Measurements from ENCODE around the gene IKBKE. TPM values are rescaled to one million over a fixed set of nuclear protein-coding genes. Genes with fewer than 3 reads are reported as not detected.

Gene IKBKE
- polyA plus RNA-seq, 1 donor from 2014 or later = not detected

GRCh38 chr1:206447792-206448191 lies 22.5 kb upstream of the IKBKE start:
- peaks cover 11% of the 10 kb centered on the region for H3K36me3 ChIP-seq (ENCODE audit: insufficient read depth, low read length)
- no peaks in the 10 kb centered on the region for H3K9me2 ChIP-seq (ENCODE audit: insufficient read depth, low read length)
- no peaks in the 10 kb centered on the region for H3K79me2 ChIP-seq (replicated peaks; ENCODE audit: insufficient read depth, low read length)
- H4K20me1 ChIP-seq (ENCODE audit: insufficient read depth) = no peaks in the 10 kb centered on the region
- TF ChIP-seq EP300 (conservative IDR thresholded peaks at IDR 0.05; ENCODE audit: poor library complexity, severe bottlenecking) (no peak), REST (IDR thresholded peaks at IDR 0.05; ENCODE audit: borderline replicate concordance) (no peak), CTCF (IDR thresholded peaks at IDR 0.05; ENCODE audit: poor library complexity, severe bottlenecking) (no peak), MXI1 (conservative IDR thresholded peaks at IDR 0.05; ENCODE audit: poor library complexity, severe bottlenecking) (no peak), RAD21 (conservative IDR thresholded peaks at IDR 0.05) (no peak), SMC3 (conservative IDR thresholded peaks at IDR 0.05; ENCODE audit: poor library complexity) (no peak), TAF1 (IDR thresholded peaks at IDR 0.05; ENCODE audit: low read depth) (no peak)
- no peak overlapping the region for H2AFZ ChIP-seq (ENCODE audit: low read depth, low read length)
- no peaks in the 10 kb centered on the region for H3K27me3 ChIP-seq (ENCODE audit: insufficient read depth, low read depth, low read length)
- H3K9ac ChIP-seq (ENCODE audit: low read length) = no peak overlapping the region
- no peaks in the 10 kb centered on the region for H3F3A ChIP-seq (ENCODE audit: insufficient read depth, low read length, poor library complexity, severe bottlenecking)
- no peak overlapping the region for H3K4me3 ChIP-seq (ENCODE audit: low read length)
- H3K4me2 ChIP-seq (ENCODE audit: low read length) = no peak overlapping the region
- no peaks in the 10 kb centered on the region for H3K9me3 ChIP-seq (ENCODE audit: low read length)
- no peak overlapping the region for H3K27ac ChIP-seq (ENCODE audit: low read length)

GRCh38 chr1:206448471-206448870 lies 21.8 kb upstream of the IKBKE start:
- Histone ChIP-seq H3K9ac (ENCODE audit: low read length) (no peak overlapping the region), H3K4me2 (ENCODE audit: low read length) (no peak overlapping the region), H3K4me3 (ENCODE audit: low read length) (no peak overlapping the region), H3K36me3 (ENCODE audit: insufficient read depth, low read length) (peaks cover 8% of the 10 kb centered on the region), H3K79me2 (replicated peaks; ENCODE audit: insufficient read depth, low read length) (no peaks in the 10 kb centered on the region), H3K27me3 (ENCODE audit: insufficient read depth, low read depth, low read length) (no peaks in the 10 kb centered on the region), H3F3A (ENCODE audit: insufficient read depth, low read length, poor library complexity, severe bottlenecking) (no peaks in the 10 kb centered on the region), H3K9me2 (ENCODE audit: insufficient read depth, low read length) (no peaks in the 10 kb centered on the region), H4K20me1 (ENCODE audit: insufficient read depth) (no peaks in the 10 kb centered on the region), H3K9me3 (ENCODE audit: low read length) (no peaks in the 10 kb centered on the region), H2AFZ (ENCODE audit: low read depth, low read length) (no peak overlapping the region), H3K27ac (ENCODE audit: low read length) (no peak overlapping the region)
- no peak for TF ChIP-seq REST (IDR thresholded peaks at IDR 0.05; ENCODE audit: borderline replicate concordance)
- TF ChIP-seq MXI1 (conservative IDR thresholded peaks at IDR 0.05; ENCODE audit: poor library complexity, severe bottlenecking) = no peak
- no peak for TF ChIP-seq RAD21 (conservative IDR thresholded peaks at IDR 0.05)
- TF ChIP-seq CTCF (IDR thresholded peaks at IDR 0.05; ENCODE audit: poor library complexity, severe bottlenecking) = no peak
- TF ChIP-seq EZH2 (IDR thresholded peaks at IDR 0.05; ENCODE audit: borderline replicate concordance, insufficient read depth, low read length, poor library complexity, severe bottlenecking) = no peak
- no peak for TF ChIP-seq TAF1 (IDR thresholded peaks at IDR 0.05; ENCODE audit: low read depth)
- TF ChIP-seq SMC3 (conservative IDR thresholded peaks at IDR 0.05; ENCODE audit: poor library complexity) = no peak
- TF ChIP-seq POLR2AphosphoS5 (IDR thresholded peaks at IDR 0.05) = no peak
- TF ChIP-seq EP300 (conservative IDR thresholded peaks at IDR 0.05; ENCODE audit: poor library complexity, severe bottlenecking) = no peak
